Hematopoietic multipotent progenitor cell treated with erythropoietin and hydrocortisone succinate and interleukin-3 and kit ligand, for 4 days (in vitro differentiated cells): ENCODE data around the gene ZNF664.

Source experiments
- DNase-seq: peaks from one replicate; pipeline ENCODE4 v3.0.0-alpha.2; 2015

ZNF664 gene

GRCh38 chr12:123972457-123973401 is at the start of gene ZNF664, which contains the start of gene CCDC92:
ZNF664 (plus strand) TSS chr12:123973215; CDS start chr12:124012145, 38,930 bp downstream.
CCDC92 (minus strand) TSS chr12:123972831; CDS start chr12:123944305, 28,526 bp downstream.
- DNase-seq, result peak; percentile 95

GRCh38 chr12:123923927-123924326 is 49.1 kb upstream of the ZNF664 start:
- DNase-seq, result no peak

- DNase-seq, result no peak
Observed at GRCh38 chr12:123924539-123924938, 48.5 kb upstream of the ZNF664 start.

- no peak for DNase-seq
Observed at GRCh38 chr12:123928274-123928865, 44.6 kb upstream of the ZNF664 start.

GRCh38 chr12:123928897-123929296 is 44.1 kb upstream of the ZNF664 start:
- DNase-seq, result no peak

GRCh38 chr12:123929946-123930583 is 43.0 kb upstream of the ZNF664 start:
- DNase-seq, result no peak

GRCh38 chr12:123931686-123932321 is 41.2 kb upstream of the ZNF664 start:
- DNase-seq, result no peak

- DNase-seq, result no peak
Observed at GRCh38 chr12:123933214-123933613, 39.8 kb upstream of the ZNF664 start.

GRCh38 chr12:123934016-123934620 is 38.9 kb upstream of the ZNF664 start:
- no peak for DNase-seq

- no peak for DNase-seq
Observed at GRCh38 chr12:123934829-123935228, 38.2 kb upstream of the ZNF664 start.

- no peak for DNase-seq
Observed at GRCh38 chr12:123935956-123936355, 37.1 kb upstream of the ZNF664 start.

- no peak for DNase-seq
Observed at GRCh38 chr12:123936471-123936870, 36.5 kb upstream of the ZNF664 start.

- DNase-seq, result no peak
Observed at GRCh38 chr12:123936956-123937706, 35.9 kb upstream of the ZNF664 start.

- DNase-seq, result peak; percentile 50
Observed at GRCh38 chr12:123937707-123938591, 35.1 kb upstream of the ZNF664 start.

GRCh38 chr12:123938679-123939480 is 34.1 kb upstream of the ZNF664 start:
- peak; percentile 18 for DNase-seq

- no peak for DNase-seq
Observed at GRCh38 chr12:123939716-123940626, 33.0 kb upstream of the ZNF664 start.

GRCh38 chr12:123940627-123940966 is 32.4 kb upstream of the ZNF664 start:
- no peak for DNase-seq

- no peak for DNase-seq
Observed at GRCh38 chr12:123941000-123941399, 32.0 kb upstream of the ZNF664 start.
